GM12878 (cell line): ENCODE measurements around the gene CS. TPM values are rescaled to one million over a fixed set of nuclear protein-coding genes. Genes with fewer than 3 reads are reported as not detected.
A peak's percentile ranks its signal among the peaks of the same experiment; 100 is the strongest.

Experiments
- CREB1 ChIP-seq: IDR thresholded peaks from 2 replicates; pipeline ENCODE4 v1.6.1; 2012; ENCODE audit warnings: low read depth, mild to moderate bottlenecking, inconsistent platforms
- EED ChIP-seq: sonication (generic); IDR thresholded peaks from 2 replicates; pipeline ENCODE4 v1.6.1; 2016; ENCODE audit warnings: antibody characterized with exemption, low read depth
- ETV6 ChIP-seq, 2 experiments: fragments of 450-650 bp in 1 of 2; IDR thresholded peaks in 1 of 2; conservative IDR thresholded peaks in 1 of 2; 2 replicates each; pipeline ENCODE4 v1.6.1; 2014; ENCODE audit warnings: antibody characterized with exemption in 1 of 2, borderline replicate concordance in 1 of 2, low read depth in 1 of 2, mild to moderate bottlenecking in 1 of 2, moderate library complexity in 1 of 2
- IRF4 ChIP-seq: IDR thresholded peaks from 2 replicates; pipeline ENCODE4 v1.6.1; 2011; ENCODE audit warnings: low read depth, low read length
- KAT2A ChIP-seq: conservative IDR thresholded peaks from 2 replicates; pipeline ENCODE4 v1.6.1; 2011; ENCODE audit warnings: low read depth, low read length; ENCODE audit not compliant: control insufficient read depth
- MEF2A ChIP-seq: IDR thresholded peaks from 2 replicates; pipeline ENCODE4 v1.6.1; 2011; ENCODE audit warnings: low read depth, mild to moderate bottlenecking, low read length, moderate library complexity; ENCODE audit not compliant: insufficient read depth
- MYB ChIP-seq: fragments of 150-350 bp; IDR thresholded peaks from 2 replicates; pipeline ENCODE4 v1.6.1; 2014; ENCODE audit warnings: mild to moderate bottlenecking, low read depth, low read length, borderline replicate concordance
- SPI1 ChIP-seq: IDR thresholded peaks from 2 replicates; pipeline ENCODE4 v1.6.1; 2011; ENCODE audit warnings: low read depth, mild to moderate bottlenecking, low read length, moderate library complexity, borderline replicate concordance; ENCODE audit not compliant: insufficient read depth
- ZNF384 ChIP-seq: IDR thresholded peaks from 2 replicates; pipeline ENCODE4 v1.6.1; 2012; ENCODE audit warnings: low read depth, mild to moderate bottlenecking, low read length, improper control_type of control experiment, borderline replicate concordance
- polyA plus RNA-seq, 11 experiments: library from polyadenylated mRNA; depleted of rRNA in 4 of 11; unstranded in 6 of 11; stranded (reverse) in 5 of 11; fragments of >200 nt; fragmentation: Nextera tagmentation in 4 of 11; fragmentation: Illumina TruSeq in 1 of 11; extraction: Ambion mirVana in 4 of 11; extraction: Trizol in 1 of 11; gene quantifications; 1 replicate in 1 of 11; 2 replicates in 10 of 11; pipeline versions ENCODE4 v1.2.1 to v1.2.3, GENCODE V29; 2011 to 2016; ENCODE audit warnings: inconsistent platforms in 2 of 11, missing spikeins in 2 of 11, low read depth in 1 of 11
- total RNA-seq, 4 experiments: library from RNA; depleted of rRNA in 3 of 4; stranded (reverse); fragments of >200 nt in 3 of 4; fragmentation: Illumina TruSeq in 1 of 4; extraction: Trizol in 1 of 4; gene quantifications; 2 replicates each; pipeline versions ENCODE4 v1.2.1 to v1.2.3, GENCODE V29; 2013 to 2021
- TF ChIP-seq, protein P1 (sequence below): fragments of 450-650 bp; formaldehyde crosslinking; IDR thresholded peaks from 2 replicates; pipeline ENCODE4 v1.5.0; 2022; ENCODE audit warnings: mild to moderate bottlenecking, missing genetic modification characterization
- TF ChIP-seq, protein P2 (sequence below): fragments of 450-650 bp; IDR thresholded peaks from 2 replicates; pipeline ENCODE4 v1.6.1; 2017; ENCODE audit warnings: low read depth, mild to moderate bottlenecking, moderate library complexity
- TF ChIP-seq, protein P3 (sequence below): fragments of 450-650 bp; IDR thresholded peaks from 2 replicates; pipeline ENCODE4 v1.6.1; 2017; ENCODE audit warnings: borderline replicate concordance
- TF ChIP-seq, protein P4 (sequence below): IDR thresholded peaks from 2 replicates; pipeline ENCODE4 v1.6.1; 2012; ENCODE audit warnings: low read depth, low read length, improper control_type of control experiment
- TF ChIP-seq, protein P5 (sequence below): IDR thresholded peaks from 2 replicates; pipeline ENCODE4 v1.6.1; 2012; ENCODE audit warnings: improper control_type of control experiment, low read depth, low read length; ENCODE audit not compliant: insufficient replicate concordance

The CS gene
- total and polyA plus RNA-seq, 10 of the 15 experiments (the other 5 are each of a cell fraction or from before 2014, with no cell fraction given) = 64.9 to 276 (median 139) TPM

DNA sequence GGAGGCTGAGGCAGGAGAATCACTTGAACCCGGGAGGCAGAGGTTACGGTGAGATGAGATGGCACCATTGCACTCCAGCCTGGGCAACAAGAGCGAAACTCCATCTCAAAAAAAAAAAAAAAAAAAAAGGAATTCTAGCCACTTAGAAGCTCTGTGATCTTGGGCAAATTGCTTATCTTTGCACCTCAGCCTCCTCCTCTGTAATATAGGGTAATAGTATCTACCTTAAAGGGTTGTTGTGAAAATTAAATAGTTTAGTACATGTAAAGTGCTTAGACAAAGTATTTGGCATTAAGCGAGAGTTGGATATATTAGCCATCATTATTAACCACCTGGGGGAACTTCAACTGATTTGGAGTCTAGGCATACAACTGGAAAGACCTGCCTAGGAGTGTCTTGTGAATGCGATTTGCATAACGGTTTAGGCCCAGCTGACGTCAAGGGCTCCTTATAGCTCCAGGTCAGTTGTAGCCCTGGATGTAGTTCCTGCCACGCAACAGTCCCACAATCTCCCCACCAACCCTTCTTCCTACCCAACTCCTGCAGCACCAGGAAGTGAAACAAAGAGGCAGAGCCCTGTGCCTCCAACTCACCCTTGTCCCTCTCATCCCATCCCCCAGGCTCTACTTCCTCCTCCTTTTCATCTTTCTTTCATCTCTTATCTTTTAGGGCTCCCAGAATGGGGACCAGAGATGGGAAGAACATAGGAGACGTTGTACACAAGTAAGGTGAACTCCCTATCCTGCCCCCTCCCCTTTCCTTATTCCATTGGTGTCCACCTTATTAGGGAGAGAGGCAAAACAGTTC lies 36.4 kb upstream of the CS start (continued):
- TF ChIP-seq, protein P1, sequence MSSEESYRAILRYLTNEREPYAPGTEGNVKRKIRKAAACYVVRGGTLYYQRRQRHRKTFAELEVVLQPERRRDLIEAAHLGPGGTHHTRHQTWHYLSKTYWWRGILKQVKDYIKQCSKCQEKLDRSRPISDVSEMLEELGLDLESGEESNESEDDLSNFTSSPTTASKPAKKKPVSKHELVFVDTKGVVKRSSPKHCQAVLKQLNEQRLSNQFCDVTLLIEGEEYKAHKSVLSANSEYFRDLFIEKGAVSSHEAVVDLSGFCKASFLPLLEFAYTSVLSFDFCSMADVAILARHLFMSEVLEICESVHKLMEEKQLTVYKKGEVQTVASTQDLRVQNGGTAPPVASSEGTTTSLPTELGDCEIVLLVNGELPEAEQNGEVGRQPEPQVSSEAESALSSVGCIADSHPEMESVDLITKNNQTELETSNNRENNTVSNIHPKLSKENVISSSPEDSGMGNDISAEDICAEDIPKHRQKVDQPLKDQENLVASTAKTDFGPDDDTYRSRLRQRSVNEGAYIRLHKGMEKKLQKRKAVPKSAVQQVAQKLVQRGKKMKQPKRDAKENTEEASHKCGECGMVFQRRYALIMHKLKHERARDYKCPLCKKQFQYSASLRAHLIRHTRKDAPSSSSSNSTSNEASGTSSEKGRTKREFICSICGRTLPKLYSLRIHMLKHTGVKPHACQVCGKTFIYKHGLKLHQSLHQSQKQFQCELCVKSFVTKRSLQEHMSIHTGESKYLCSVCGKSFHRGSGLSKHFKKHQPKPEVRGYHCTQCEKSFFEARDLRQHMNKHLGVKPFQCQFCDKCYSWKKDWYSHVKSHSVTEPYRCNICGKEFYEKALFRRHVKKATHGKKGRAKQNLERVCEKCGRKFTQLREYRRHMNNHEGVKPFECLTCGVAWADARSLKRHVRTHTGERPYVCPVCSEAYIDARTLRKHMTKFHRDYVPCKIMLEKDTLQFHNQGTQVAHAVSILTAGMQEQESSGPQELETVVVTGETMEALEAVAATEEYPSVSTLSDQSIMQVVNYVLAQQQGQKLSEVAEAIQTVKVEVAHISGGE (CRISPR knock-in tag) = no peak
- TF ChIP-seq IRF4 (0 out of 2 replicates have a peak, but pooled peaks have one; percentile 29), ZNF384 (no peak), CREB1 (peak; percentile 65), EED (peak; percentile 86), KAT2A (no peak), ETV6 (conservative IDR thresholded peaks at IDR 0.05 in 1 of 2, IDR thresholded peaks at IDR 0.05 in 1 of 2; ENCODE audit: borderline replicate concordance in 1 of 2, low read depth in 1 of 2) (0 out of 4 replicates have a peak, but pooled peaks of 1 of the 2 experiments have one; percentile 20), MEF2A (0 out of 2 replicates have a peak, but pooled peaks have one; percentile 30), MYB (peak; percentile 67), SPI1 (peak; percentile 69; the same call in 1 of the 2 replicates)
- TF ChIP-seq, protein P2, sequence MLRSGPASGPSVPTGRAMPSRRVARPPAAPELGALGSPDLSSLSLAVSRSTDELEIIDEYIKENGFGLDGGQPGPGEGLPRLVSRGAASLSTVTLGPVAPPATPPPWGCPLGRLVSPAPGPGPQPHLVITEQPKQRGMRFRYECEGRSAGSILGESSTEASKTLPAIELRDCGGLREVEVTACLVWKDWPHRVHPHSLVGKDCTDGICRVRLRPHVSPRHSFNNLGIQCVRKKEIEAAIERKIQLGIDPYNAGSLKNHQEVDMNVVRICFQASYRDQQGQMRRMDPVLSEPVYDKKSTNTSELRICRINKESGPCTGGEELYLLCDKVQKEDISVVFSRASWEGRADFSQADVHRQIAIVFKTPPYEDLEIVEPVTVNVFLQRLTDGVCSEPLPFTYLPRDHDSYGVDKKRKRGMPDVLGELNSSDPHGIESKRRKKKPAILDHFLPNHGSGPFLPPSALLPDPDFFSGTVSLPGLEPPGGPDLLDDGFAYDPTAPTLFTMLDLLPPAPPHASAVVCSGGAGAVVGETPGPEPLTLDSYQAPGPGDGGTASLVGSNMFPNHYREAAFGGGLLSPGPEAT = 0 out of 2 replicates have a peak, but pooled peaks have one; percentile 24
- TF ChIP-seq, protein P3, sequence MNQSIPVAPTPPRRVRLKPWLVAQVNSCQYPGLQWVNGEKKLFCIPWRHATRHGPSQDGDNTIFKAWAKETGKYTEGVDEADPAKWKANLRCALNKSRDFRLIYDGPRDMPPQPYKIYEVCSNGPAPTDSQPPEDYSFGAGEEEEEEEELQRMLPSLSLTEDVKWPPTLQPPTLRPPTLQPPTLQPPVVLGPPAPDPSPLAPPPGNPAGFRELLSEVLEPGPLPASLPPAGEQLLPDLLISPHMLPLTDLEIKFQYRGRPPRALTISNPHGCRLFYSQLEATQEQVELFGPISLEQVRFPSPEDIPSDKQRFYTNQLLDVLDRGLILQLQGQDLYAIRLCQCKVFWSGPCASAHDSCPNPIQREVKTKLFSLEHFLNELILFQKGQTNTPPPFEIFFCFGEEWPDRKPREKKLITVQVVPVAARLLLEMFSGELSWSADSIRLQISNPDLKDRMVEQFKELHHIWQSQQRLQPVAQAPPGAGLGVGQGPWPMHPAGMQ = no peak
- TF ChIP-seq, protein P4, sequence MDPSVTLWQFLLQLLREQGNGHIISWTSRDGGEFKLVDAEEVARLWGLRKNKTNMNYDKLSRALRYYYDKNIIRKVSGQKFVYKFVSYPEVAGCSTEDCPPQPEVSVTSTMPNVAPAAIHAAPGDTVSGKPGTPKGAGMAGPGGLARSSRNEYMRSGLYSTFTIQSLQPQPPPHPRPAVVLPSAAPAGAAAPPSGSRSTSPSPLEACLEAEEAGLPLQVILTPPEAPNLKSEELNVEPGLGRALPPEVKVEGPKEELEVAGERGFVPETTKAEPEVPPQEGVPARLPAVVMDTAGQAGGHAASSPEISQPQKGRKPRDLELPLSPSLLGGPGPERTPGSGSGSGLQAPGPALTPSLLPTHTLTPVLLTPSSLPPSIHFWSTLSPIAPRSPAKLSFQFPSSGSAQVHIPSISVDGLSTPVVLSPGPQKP = no peak
- TF ChIP-seq, protein P5, sequence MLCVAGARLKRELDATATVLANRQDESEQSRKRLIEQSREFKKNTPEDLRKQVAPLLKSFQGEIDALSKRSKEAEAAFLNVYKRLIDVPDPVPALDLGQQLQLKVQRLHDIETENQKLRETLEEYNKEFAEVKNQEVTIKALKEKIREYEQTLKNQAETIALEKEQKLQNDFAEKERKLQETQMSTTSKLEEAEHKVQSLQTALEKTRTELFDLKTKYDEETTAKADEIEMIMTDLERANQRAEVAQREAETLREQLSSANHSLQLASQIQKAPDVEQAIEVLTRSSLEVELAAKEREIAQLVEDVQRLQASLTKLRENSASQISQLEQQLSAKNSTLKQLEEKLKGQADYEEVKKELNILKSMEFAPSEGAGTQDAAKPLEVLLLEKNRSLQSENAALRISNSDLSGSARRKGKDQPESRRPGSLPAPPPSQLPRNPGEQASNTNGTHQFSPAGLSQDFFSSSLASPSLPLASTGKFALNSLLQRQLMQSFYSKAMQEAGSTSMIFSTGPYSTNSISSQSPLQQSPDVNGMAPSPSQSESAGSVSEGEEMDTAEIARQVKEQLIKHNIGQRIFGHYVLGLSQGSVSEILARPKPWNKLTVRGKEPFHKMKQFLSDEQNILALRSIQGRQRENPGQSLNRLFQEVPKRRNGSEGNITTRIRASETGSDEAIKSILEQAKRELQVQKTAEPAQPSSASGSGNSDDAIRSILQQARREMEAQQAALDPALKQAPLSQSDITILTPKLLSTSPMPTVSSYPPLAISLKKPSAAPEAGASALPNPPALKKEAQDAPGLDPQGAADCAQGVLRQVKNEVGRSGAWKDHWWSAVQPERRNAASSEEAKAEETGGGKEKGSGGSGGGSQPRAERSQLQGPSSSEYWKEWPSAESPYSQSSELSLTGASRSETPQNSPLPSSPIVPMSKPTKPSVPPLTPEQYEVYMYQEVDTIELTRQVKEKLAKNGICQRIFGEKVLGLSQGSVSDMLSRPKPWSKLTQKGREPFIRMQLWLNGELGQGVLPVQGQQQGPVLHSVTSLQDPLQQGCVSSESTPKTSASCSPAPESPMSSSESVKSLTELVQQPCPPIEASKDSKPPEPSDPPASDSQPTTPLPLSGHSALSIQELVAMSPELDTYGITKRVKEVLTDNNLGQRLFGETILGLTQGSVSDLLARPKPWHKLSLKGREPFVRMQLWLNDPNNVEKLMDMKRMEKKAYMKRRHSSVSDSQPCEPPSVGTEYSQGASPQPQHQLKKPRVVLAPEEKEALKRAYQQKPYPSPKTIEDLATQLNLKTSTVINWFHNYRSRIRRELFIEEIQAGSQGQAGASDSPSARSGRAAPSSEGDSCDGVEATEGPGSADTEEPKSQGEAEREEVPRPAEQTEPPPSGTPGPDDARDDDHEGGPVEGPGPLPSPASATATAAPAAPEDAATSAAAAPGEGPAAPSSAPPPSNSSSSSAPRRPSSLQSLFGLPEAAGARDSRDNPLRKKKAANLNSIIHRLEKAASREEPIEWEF = no peak
